Amygdala (tissue), 56 donors: ENCODE data around the gene NFATC1.

Source experiments
- DNase-seq, 56 donors: peaks; one replicate each; lab custom pipeline; 2025; lab: John Stamatoyannopoulos, UW

NFATC1 gene

GRCh38 chr18:79436556-79437275 lies 41.0 kb downstream of the NFATC1 start:
- DNase-seq: no peak

- DNase-seq: no peak
These were observed 42.6 kb downstream of the NFATC1 start for GRCh38 chr18:79438089-79438897.

DNA sequence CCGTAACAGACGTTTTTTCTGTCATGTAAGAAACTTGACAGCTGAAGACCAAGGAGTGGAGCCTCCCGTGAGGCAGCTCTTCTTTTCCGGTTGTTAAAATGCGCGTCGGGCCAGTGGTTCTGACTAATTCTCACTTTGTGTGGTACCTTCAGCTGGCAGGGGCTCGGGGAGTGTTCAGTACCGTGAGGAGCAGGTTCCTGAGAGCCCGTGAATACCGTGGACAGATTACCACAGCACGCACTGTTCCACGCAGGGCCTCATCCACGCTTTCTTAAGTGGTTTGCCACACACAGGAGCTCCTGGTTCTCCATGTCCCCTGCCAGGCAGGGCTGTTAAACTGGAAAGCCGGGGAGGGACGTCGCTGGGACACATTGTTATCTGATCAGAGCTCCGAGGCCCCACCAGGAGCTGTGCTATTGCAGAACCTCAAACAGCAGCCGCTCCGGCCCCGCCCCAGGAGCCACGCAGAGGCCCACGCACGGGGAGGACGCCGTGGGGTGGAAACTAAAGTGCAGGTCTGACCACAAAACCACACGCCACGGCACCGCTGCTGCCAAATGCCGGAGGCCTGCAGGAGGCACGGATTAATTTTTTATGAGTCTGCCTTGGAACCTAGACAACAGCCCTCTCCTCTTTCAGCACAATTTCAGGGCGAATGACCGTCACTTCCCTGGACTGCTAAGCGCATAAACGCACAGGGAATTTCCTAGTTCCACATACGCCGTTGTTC lies 43.3 kb downstream of the NFATC1 start:
- DNase-seq: no peak

GRCh38 chr18:79439628-79440023 lies 43.9 kb downstream of the NFATC1 start:
- DNase-seq: no peak

DNA sequence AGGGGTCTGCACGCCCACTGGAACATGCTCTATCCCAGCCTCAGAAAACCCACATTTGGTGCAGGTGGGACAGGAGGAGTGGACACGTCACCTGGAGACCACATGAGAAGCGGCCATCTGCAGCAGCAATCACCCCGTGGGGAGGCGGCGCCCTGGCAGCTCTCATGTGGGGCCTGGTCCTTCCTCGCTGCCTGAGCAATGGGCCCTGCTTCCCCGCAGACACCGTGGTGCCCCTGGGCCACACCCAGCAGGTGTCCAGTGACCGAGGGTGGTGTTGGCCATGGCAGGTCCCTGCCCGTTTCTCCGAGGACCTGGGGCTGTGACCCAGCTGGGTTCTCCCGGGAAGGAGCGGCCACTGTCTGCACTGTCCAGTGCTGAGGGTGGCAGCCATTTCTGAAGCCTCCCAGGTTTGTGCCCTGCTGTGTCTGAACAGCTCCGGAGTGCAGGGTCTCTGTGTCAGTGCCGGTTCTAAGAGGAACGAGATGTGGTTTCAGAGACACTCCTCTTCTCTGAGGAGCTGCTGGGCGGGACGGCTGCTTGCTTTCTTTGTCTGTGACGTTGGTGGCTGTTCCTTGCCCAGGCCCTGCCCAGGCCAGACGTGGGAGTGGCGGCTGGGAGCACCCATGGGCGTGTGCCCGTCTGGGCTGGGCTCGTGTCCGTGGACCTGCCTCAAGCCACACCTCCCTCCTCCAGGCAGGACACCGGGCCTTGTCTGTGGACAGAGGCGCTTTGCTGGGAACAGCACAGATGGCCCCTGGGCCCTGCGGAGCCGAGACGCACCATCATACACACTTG lies 44.8 kb downstream of the NFATC1 start:
- DNase-seq: no peak

DNA sequence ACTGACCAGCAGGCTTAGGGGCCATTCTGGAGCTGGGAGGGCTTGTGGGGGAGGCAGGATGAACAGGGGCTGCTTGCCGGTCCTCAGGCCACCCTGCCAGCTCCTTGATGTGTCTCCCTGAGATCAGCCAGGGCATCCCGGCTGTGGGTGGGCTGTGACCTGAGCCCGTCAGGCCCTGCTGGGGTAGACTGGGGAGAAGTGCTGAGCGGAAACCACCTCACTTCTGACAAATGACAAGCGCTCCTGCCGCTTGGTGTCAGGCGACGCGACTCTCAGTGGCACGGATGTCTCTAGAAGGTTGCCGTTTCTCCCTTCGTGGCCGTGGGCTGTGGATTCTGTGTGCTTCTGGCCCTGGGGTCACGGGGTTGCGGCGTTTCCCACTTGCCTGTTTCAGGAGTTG lies 45.7 kb downstream of the NFATC1 start:
- no peak for DNase-seq

DNA sequence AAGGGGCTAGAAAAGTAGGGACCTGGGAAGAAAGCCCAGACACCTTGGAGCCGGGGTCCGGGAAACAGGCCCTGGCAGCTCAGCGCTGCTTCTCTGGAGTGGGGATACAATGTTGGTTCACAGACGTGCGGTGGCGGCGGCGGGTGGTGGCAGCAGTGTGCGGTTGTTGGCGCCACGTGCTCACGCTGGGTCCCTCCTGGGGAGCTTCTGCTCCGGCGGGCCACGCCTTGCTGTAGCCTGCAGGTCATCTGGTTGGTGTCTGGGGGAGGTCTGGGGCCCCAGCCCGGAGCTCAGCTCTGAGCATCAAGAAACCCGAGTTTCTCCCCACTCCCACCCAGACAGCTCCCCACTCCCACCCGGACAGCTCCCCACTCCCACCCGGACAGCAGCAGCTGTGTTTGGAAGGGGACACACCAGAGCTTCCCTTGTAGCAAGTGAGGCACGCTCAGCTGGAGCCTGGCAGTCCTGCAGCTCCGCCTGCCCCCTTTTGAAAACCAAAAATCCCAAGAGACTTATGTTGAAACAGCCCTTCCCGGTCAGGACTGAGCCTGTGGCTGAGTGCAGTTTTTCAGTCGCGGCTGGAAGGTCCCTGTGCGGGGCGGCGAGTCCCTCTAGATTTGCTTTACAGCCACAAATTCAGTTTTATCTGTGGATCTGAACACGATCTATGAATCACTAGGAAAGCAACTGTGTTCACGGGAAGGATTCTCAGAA lies 46.9 kb downstream of the NFATC1 start:
- DNase-seq: no peak

- no peak for DNase-seq
These were observed 49.5 kb downstream of the NFATC1 start for GRCh38 chr18:79445221-79445620.

DNA sequence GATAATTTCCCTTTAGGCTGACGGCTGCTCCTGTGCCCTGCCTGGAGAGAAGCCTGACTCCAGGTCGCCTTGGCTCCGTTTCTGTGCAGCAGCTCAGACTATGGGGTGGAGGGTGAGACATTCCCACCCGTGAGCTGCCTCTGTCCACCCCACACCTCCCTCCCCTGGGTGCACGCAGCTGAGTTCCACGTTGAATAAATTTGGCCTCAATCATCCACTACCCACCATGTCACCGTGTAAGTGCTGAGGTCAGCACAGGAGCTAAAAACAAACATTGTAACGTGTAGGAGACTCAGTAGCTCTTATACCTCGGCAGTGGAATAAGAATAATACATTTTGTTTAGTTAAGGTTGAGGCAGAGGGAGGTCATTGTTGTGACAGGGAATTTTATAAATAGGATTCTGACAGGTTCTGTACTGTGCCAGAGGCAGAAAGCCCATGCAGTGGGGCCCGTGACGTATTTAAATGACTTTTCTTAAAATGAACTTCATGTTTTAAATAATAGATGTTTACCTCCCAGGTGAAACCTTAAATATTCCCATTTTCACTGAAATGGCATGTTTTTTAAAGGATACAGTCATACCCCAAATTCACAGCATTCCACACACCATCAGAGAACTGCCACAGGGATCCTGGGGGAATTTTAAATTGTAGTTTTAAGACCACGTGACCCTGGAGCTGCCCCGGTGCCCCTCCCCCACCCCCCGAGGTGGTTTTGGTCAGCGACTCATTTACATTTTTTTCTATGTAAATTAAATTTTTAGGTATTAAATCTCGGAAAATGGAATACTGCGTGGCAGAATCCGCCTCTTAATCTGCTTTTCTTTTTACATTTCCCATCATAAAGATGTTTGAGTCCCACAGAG lies 50.2 kb downstream of the NFATC1 start:
- DNase-seq: no peak

DNA sequence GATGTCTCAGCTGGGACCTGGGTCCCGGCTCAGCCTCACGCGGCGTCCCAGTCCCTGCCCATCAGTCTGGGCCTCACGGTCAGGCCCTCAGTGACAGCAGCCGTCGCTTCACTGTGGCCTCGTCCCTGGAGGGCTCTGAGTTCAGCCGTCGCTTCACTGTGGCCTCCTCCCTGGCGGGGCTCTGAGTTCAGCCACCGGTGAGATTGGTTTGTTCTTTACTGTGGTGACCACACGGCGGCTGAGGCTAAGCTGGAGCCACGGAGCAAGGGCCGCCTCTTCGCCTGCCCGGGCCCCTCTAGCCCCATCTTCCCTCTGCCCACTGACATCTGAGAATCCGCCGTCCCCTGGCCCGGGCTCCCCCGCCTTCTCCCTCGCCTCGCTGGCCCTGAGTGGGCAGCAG lies 51.2 kb downstream of the NFATC1 start:
- DNase-seq: no peak

- DNase-seq: peak in 6 of 56 donors; percentile 6 to 43 (median 16)
These were observed 52.1 kb downstream of the NFATC1 start for GRCh38 chr18:79447703-79448367.

GRCh38 chr18:79448621-79449020 lies 52.9 kb downstream of the NFATC1 start:
- DNase-seq: no peak

- no peak for DNase-seq
These were observed 54.0 kb downstream of the NFATC1 start for GRCh38 chr18:79449551-79450288.

DNA sequence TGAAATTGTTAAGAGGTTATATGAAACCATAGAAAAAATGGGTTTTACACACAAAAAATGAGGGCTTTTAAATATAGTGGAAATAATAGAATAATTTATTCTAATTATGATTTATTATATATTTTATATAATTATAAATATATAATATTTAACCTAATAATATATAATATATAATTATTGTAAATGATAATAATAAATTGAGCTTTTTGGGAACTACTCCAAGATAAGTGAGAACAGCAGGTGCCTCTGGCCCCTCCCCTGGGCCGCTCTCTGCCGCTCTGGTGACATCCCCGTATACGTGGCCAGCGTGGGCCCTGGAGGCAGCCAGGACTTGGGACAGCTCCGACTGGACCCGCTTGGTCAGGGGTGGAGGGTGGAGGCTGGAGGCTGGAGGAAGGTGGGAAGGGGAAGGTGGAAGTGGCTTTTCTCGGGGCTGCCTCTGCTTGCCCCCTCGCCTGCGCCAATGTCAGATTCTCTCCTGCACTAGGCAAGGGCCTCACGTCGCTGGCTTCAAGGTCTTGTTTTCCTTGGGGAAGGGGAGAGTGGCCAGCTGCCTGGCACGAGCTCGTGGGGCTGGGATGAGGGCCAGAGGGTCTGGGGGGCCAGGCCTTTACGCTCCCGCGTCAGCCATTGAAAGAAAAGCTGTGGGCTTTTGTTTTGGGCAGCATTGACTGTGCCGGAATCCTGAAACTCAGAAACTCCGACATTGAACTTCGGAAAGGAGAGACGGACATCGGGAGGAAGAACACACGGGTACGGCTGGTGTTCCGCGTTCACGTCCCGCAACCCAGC lies 54.8 kb downstream of the NFATC1 start:
- no peak for DNase-seq

GRCh38 chr18:79451237-79452125 lies 55.8 kb downstream of the NFATC1 start:
- DNase-seq: no peak
